CD4-positive, alpha-beta memory T cell (primary cell): ENCODE data around the gene SCGB1A1. TPM values are rescaled to one million over a fixed set of nuclear protein-coding genes. Genes with fewer than 3 reads are reported as not detected.

ENCODE experiments used
- CTCF ChIA-PET: fragments of 350-600 bp; sonication (Branson Sonifier 250); formaldehyde crosslinking; loops from one replicate; lab custom pipeline; 2021; ENCODE audit warnings: inconsistent platforms; ENCODE audit not compliant: partially characterized antibody; lab: Charles Lee
- POLR2A ChIA-PET: fragments of 350-600 bp; sonication (Branson Sonifier 250); formaldehyde crosslinking; loops from one replicate; lab custom pipeline; 2021; ENCODE audit not compliant: partially characterized antibody; lab: Charles Lee
- DNase-seq, 5 donors: peaks; one replicate each; pipeline versions ENCODE4 v3.0.0 to v3.0.0-alpha.2; 2020 to 2022; ENCODE audit warnings: mixed read lengths in 1 of 5
- H3K27ac ChIP-seq: one replicate; pipeline ENCODE4 v1.7.0; 2013; ENCODE audit warnings: low read depth, low read length
- H3K27me3 ChIP-seq: 2 replicates; pipeline ENCODE4 v1.7.0; 2013; ENCODE audit warnings: mild to moderate bottlenecking, low read length, moderate library complexity; ENCODE audit not compliant: insufficient read depth
- H3K36me3 ChIP-seq: 2 replicates; pipeline ENCODE4 v1.7.0; 2013; ENCODE audit warnings: mild to moderate bottlenecking, low read length, moderate library complexity; ENCODE audit not compliant: insufficient read depth
- H3K4me1 ChIP-seq: 2 replicates; pipeline ENCODE4 v1.7.0; 2013; ENCODE audit warnings: mild to moderate bottlenecking, low read length, moderate library complexity; ENCODE audit not compliant: insufficient read depth
- H3K4me3 ChIP-seq, 2 donors: one replicate each; pipeline ENCODE4 v1.7.0; 2013; ENCODE audit warnings: low read length in 2 of 2, mild to moderate bottlenecking in 1 of 2
- H3K9me3 ChIP-seq, 2 donors: one replicate each; pipeline ENCODE4 v1.7.0; 2013; ENCODE audit warnings: low read length in 2 of 2, control low read depth in 1 of 2; ENCODE audit not compliant: control insufficient read depth in 1 of 2
- H3K27ac Mint-ChIP-seq, 7 donors: one replicate each; pipeline ENCODE4 v1.8.0; 2020 to 2021; ENCODE audit warnings: mixed read lengths in 7 of 7, mild to moderate bottlenecking in 6 of 7, inconsistent platforms in 3 of 7, moderate library complexity in 3 of 7
- H3K27me3 Mint-ChIP-seq, 2 donors: one replicate each; pipeline ENCODE4 v1.8.0; 2020 to 2021; ENCODE audit warnings: mixed read lengths in 2 of 2
- H3K36me3 Mint-ChIP-seq, 2 donors: one replicate each; pipeline ENCODE4 v1.8.0; 2020 to 2021; ENCODE audit warnings: mixed read lengths in 2 of 2, inconsistent platforms in 1 of 2, mild to moderate bottlenecking in 1 of 2
- H3K4me1 Mint-ChIP-seq, 4 donors: one replicate each; pipeline ENCODE4 v1.8.0; 2020 to 2021; ENCODE audit warnings: mixed read lengths in 4 of 4, mild to moderate bottlenecking in 1 of 4
- H3K4me3 Mint-ChIP-seq, 8 donors: one replicate each; pipeline ENCODE4 v1.8.0; 2020 to 2021; ENCODE audit warnings: mixed read lengths in 8 of 8, mild to moderate bottlenecking in 7 of 8, moderate library complexity in 6 of 8, inconsistent platforms in 3 of 8
- H3K9me3 Mint-ChIP-seq, 8 donors: one replicate each; pipeline ENCODE4 v1.8.0; 2020 to 2021; ENCODE audit warnings: mixed read lengths in 8 of 8, mild to moderate bottlenecking in 5 of 8, inconsistent platforms in 3 of 8, moderate library complexity in 1 of 8
- intact Hi-C: fragments of 100-400 bp; cut with micrococcal nuclease; formaldehyde crosslinking; loops from one replicate; pipeline ENCODE4 v1.15.1; 2023
- polyA plus RNA-seq, 2 donors: library from polyadenylated mRNA; unstranded; fragments of 300-500 nt; fragmentation: Illumina TruSeq; gene quantifications; one replicate each; pipeline ENCODE4 v1.2.3, GENCODE V29; 2021
- total RNA-seq, 2 experiments: library from RNA; stranded (reverse); gene quantifications; one replicate each; pipeline ENCODE4 v1.2.3, GENCODE V29; 2021

SCGB1A1 gene
- total and polyA plus RNA-seq, 4 experiments from 2014 or later = not detected

GRCh38 chr11:62401811-62402210, 17.0 kb upstream of the SCGB1A1 start:
- Mint-ChIP-seq H3K9me3 (peaks cover 0 to 1% (median 0%) of the 10 kb centered on the region in 8 donors), H3K4me3 (peak overlapping the region; percentile 48 to 88 (median 80)), H3K27ac (peak overlapping the region; percentile 75 to 94 (median 92)), H3K27me3 (peaks cover 0 to 1% of the 10 kb centered on the region in 2 donors), H3K36me3 (no peaks in the 10 kb centered on the region), H3K4me1 (peaks cover 22 to 33% (median 27%) of the 10 kb centered on the region in 4 donors)
- Histone ChIP-seq H3K4me3 (peak overlapping the region; percentile 30 to 32), H3K27me3 (no peaks in the 10 kb centered on the region), H3K36me3 (no peaks in the 10 kb centered on the region), H3K27ac (peak overlapping the region; percentile 47), H3K9me3 (no peaks in the 10 kb centered on the region), H3K4me1 (peaks cover 44% of the 10 kb centered on the region)
- ChIA-PET CTCF (interaction anchor here (0.5 to 4.7 kb wide), 12 partner anchors 8 to 293 kb away, joined by 3 to 35 read pairs (median 4); no protein-coding TSS in a partner anchor), POLR2A (interaction anchor here (0.9 to 2.1 kb wide), 15 partner anchors 23 to 440 kb away, joined by 3 to 10 read pairs (median 5); partner anchors contain the start of genes EEF1G, HNRNPUL2, TUT1 and UQCC3)
- intact Hi-C loops = no loop called here
- no peak for DNase-seq

GRCh38 chr11:62402226-62402959, 16.4 kb upstream of the SCGB1A1 start:
- H3K36me3 ChIP-seq = no peaks in the 10 kb centered on the region
- CTCF ChIA-PET = interaction anchor here (0.5 to 4.7 kb wide), 11 partner anchors 9 to 292 kb away, joined by 3 to 35 read pairs (median 5); no protein-coding TSS in a partner anchor
- H3K27ac ChIP-seq = peak overlapping the region; percentile 47
- intact Hi-C loops = no loop called here
- H3K4me3 ChIP-seq = peak overlapping the region; percentile 30 to 32
- H3K27me3 ChIP-seq = no peaks in the 10 kb centered on the region
- peaks cover 44% of the 10 kb centered on the region for H3K4me1 ChIP-seq
- POLR2A ChIA-PET = interaction anchor here (0.6 to 2.1 kb wide), 17 partner anchors 22 to 453 kb away, joined by 3 to 10 read pairs (median 4); partner anchors contain the start of genes C11orf98, CSKMT, EEF1G and HNRNPUL2
- H3K9me3 Mint-ChIP-seq = peaks cover 0 to 1% (median 0%) of the 10 kb centered on the region in 8 donors
- H3K27me3 Mint-ChIP-seq = peaks cover 0 to 1% of the 10 kb centered on the region in 2 donors
- no peaks in the 10 kb centered on the region for H3K36me3 Mint-ChIP-seq
- peak; percentile 26 to 57 (median 48) for DNase-seq
- peak overlapping the region; percentile 75 to 94 (median 92) for H3K27ac Mint-ChIP-seq
- peak overlapping the region; percentile 48 to 88 (median 80) for H3K4me3 Mint-ChIP-seq
- peaks cover 22 to 33% (median 27%) of the 10 kb centered on the region in 4 donors for H3K4me1 Mint-ChIP-seq
- H3K9me3 ChIP-seq = no peaks in the 10 kb centered on the region

- no peaks in the 10 kb centered on the region for H3K27me3 ChIP-seq
- peak overlapping the region; percentile 47 for H3K27ac ChIP-seq
- POLR2A ChIA-PET = interaction anchor here (0.9 to 1.6 kb wide), 11 partner anchors 22 to 452 kb away, joined by 3 to 8 read pairs (median 4); partner anchors contain the start of genes C11orf98, CSKMT, TUT1 and UQCC3
- H3K9me3 ChIP-seq = no peaks in the 10 kb centered on the region
- peaks cover 44% of the 10 kb centered on the region for H3K4me1 ChIP-seq
- Mint-ChIP-seq H3K27ac (peak overlapping the region; percentile 75 to 94 (median 92)), H3K9me3 (peaks cover 0 to 1% (median 0%) of the 10 kb centered on the region in 8 donors), H3K4me1 (peaks cover 22 to 33% (median 27%) of the 10 kb centered on the region in 4 donors), H3K27me3 (peaks cover 0 to 1% of the 10 kb centered on the region in 2 donors), H3K36me3 (no peaks in the 10 kb centered on the region), H3K4me3 (peak overlapping the region in 7 of 8 donors; percentile 61 to 88 (median 80))
- no peak for DNase-seq
- CTCF ChIA-PET = interaction anchor here (1.1 to 4.7 kb wide), 4 partner anchors 10 to 161 kb away, joined by 4 to 35 read pairs (median 11); no protein-coding TSS in a partner anchor
- intact Hi-C loops = no loop called here
- no peak overlapping the region for H3K4me3 ChIP-seq
- H3K36me3 ChIP-seq = no peaks in the 10 kb centered on the region
Observed at GRCh38 chr11:62402960-62403730, 15.7 kb upstream of the SCGB1A1 start.

- no peaks in the 10 kb centered on the region for H3K36me3 ChIP-seq
- no peaks in the 10 kb centered on the region for H3K27me3 ChIP-seq
- peak overlapping the region in 4 of 7 donors; percentile 2 to 43 (median 21) for H3K27ac Mint-ChIP-seq
- no peaks in the 10 kb centered on the region for H3K36me3 Mint-ChIP-seq
- H3K9me3 Mint-ChIP-seq = peaks cover 0 to 1% (median 0%) of the 10 kb centered on the region in 8 donors
- H3K27ac ChIP-seq = no peak overlapping the region
- peaks cover 40% of the 10 kb centered on the region for H3K4me1 ChIP-seq
- H3K9me3 ChIP-seq = no peaks in the 10 kb centered on the region
- H3K4me3 Mint-ChIP-seq = no peak overlapping the region
- no peak for DNase-seq
- POLR2A ChIA-PET = no interaction called here
- CTCF ChIA-PET = interaction anchor here (1.1 to 4.7 kb wide), 3 partner anchors 11 to 160 kb away, joined by 4 to 35 read pairs (median 15); no protein-coding TSS in a partner anchor
- intact Hi-C loops = no loop called here
- H3K4me1 Mint-ChIP-seq = peaks cover 18 to 29% (median 25%) of the 10 kb centered on the region in 4 donors
- peaks cover 0 to 1% of the 10 kb centered on the region in 2 donors for H3K27me3 Mint-ChIP-seq
- H3K4me3 ChIP-seq = no peak overlapping the region
Observed at GRCh38 chr11:62404435-62404834, 14.4 kb upstream of the SCGB1A1 start.

GRCh38 chr11:62404901-62405300, 13.9 kb upstream of the SCGB1A1 start:
- DNase-seq = no peak

GRCh38 chr11:62406034-62406433, 12.8 kb upstream of the SCGB1A1 start:
- Mint-ChIP-seq H3K27me3 (peaks cover 0 to 1% of the 10 kb centered on the region in 2 donors), H3K4me3 (no peak overlapping the region), H3K36me3 (no peaks in the 10 kb centered on the region), H3K9me3 (peaks cover 0 to 1% (median 0%) of the 10 kb centered on the region in 8 donors), H3K27ac (peak overlapping the region in 2 of 7 donors; percentile 46 to 66), H3K4me1 (peaks cover 18 to 24% (median 24%) of the 10 kb centered on the region in 4 donors)
- no peak overlapping the region for H3K27ac ChIP-seq
- ChIA-PET POLR2A (no interaction called here), CTCF (interaction anchor here (0.6 to 1.0 kb wide), 3 partner anchors 10 to 288 kb away, joined by 3 to 5 read pairs (median 3); no protein-coding TSS in a partner anchor)
- no peak overlapping the region for H3K4me3 ChIP-seq
- H3K4me1 ChIP-seq = peaks cover 25% of the 10 kb centered on the region
- H3K27me3 ChIP-seq = no peaks in the 10 kb centered on the region
- intact Hi-C loops = no loop called here
- no peak for DNase-seq
- H3K9me3 ChIP-seq = no peaks in the 10 kb centered on the region
- H3K36me3 ChIP-seq = no peaks in the 10 kb centered on the region

More at GRCh38 chr11:62404901-62405300, 13.9 kb upstream of the SCGB1A1 start:
- peaks cover 0 to 1% (median 0%) of the 10 kb centered on the region in 8 donors for H3K9me3 Mint-ChIP-seq
- peak overlapping the region in 3 of 7 donors; percentile 23 to 43 (median 33) for H3K27ac Mint-ChIP-seq
- H3K4me1 ChIP-seq = peaks cover 36% of the 10 kb centered on the region
- peaks cover 0 to 1% of the 10 kb centered on the region in 2 donors for H3K27me3 Mint-ChIP-seq
- intact Hi-C loops = no loop called here
- H3K4me3 Mint-ChIP-seq = no peak overlapping the region
- no peaks in the 10 kb centered on the region for H3K9me3 ChIP-seq
- H3K4me1 Mint-ChIP-seq = peaks cover 18 to 26% (median 24%) of the 10 kb centered on the region in 4 donors
- H3K36me3 ChIP-seq = no peaks in the 10 kb centered on the region
- no peaks in the 10 kb centered on the region for H3K27me3 ChIP-seq
- POLR2A ChIA-PET = no interaction called here
- no peak overlapping the region for H3K27ac ChIP-seq
- H3K4me3 ChIP-seq = no peak overlapping the region
- no peaks in the 10 kb centered on the region for H3K36me3 Mint-ChIP-seq
- CTCF ChIA-PET = interaction anchor here (3.9 to 4.7 kb wide), 2 partner anchors 11 to 138 kb away, joined by 15 to 35 read pairs; no protein-coding TSS in a partner anchor
